ENCODE measurements around the gene TUG1.

- TF ChIP-seq POLR2AphosphoS5 (IDR thresholded peaks at IDR 0.05; ENCODE audit: insufficient read depth, low read depth, low read length) (no peak), POLR2A (IDR thresholded peaks at IDR 0.05; ENCODE audit: low read depth, low read length) (no peak), EZH2 (IDR thresholded peaks at IDR 0.05; ENCODE audit: borderline replicate concordance, low read depth, low read length, severe bottlenecking) (no peak), CTCF (IDR thresholded peaks at IDR 0.05; ENCODE audit: extremely low read depth in 1 of 2, insufficient read depth in 1 of 2, low read depth in 1 of 2, low read length in 2 of 2) (no peak)
These were observed 37.3 kb upstream of the TUG1 start for GRCh38 chr22:30931541-30932300.
